Neutrophil (primary cell): ENCODE results near the gene TTLL3.

Experiments
- H3K27ac ChIP-seq: fragments of 200-600 bp; sonication (generic); 2 replicates; pipeline ENCODE4 v1.5.1; 2016; ENCODE audit warnings: mild to moderate bottlenecking, moderate library complexity
- H3K27me3 ChIP-seq: fragments of 200-600 bp; sonication (generic); 2 replicates; pipeline ENCODE4 v1.6.0; 2016; ENCODE audit warnings: mild to moderate bottlenecking
- H3K36me3 ChIP-seq: fragments of 200-600 bp; sonication (generic); 2 replicates; pipeline ENCODE4 v1.5.1; 2017
- H3K4me1 ChIP-seq, 2 experiments: fragments of 200-600 bp in 1 of 2; sonication (generic) in 1 of 2; 1 replicate in 1 of 2; 2 replicates in 1 of 2; pipeline versions ENCODE4 v1.5.1 to v1.6.1; 2013 to 2016; ENCODE audit warnings: low read depth in 1 of 2, low read length in 1 of 2, mild to moderate bottlenecking in 1 of 2, moderate library complexity in 1 of 2; ENCODE audit not compliant: control insufficient read depth in 1 of 2, insufficient read depth in 1 of 2
- H3K4me3 ChIP-seq, 2 experiments: fragments of 200-600 bp in 1 of 2; sonication (generic) in 1 of 2; 1 replicate in 1 of 2; 2 replicates in 1 of 2; pipeline ENCODE4 v1.5.1; 2013 to 2016; ENCODE audit warnings: low read depth in 1 of 2, low read length in 1 of 2, mild to moderate bottlenecking in 1 of 2, moderate library complexity in 1 of 2
- H3K9me3 ChIP-seq: fragments of 200-600 bp; sonication (generic); 2 replicates; pipeline ENCODE4 v1.5.1; 2016
- TF ChIP-seq, protein P1 (sequence below): fragments of 200-600 bp; sonication (generic); IDR thresholded peaks from 2 replicates; pipeline ENCODE4 v1.5.1; 2016; ENCODE audit warnings: antibody characterized with exemption

TTLL3 gene

DNA sequence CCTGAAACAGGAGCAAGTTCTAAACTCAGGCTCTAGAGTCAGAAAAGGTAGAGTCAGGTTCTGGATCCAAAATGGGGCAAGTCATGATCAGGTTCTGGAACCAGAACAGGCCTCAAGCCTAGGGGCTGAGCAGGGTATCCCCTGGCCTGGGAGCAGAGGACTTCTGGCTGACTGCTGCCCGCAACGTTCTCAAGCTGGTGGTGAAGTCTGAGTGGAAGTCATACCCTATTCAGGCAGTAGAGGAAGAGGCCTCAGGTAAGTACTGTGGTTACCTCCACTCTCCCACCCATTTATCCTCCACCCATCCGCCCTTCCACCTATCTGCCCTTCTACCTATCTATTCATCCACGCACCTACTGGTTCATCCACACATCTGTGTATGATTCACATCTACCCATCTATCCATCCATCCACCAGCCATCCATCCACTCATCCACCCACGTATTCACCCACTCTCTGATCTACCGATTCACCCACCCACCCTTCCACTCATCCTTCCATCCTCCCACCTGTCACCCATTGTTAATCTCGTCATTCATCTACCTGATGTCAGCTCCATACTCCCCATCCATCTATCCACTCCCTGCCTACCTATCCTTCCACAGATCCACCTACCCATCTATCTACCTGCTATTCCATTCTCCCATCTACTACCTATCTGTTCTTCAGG, 8.7 kb downstream of the TTLL3 start:
- TF ChIP-seq, protein P1, sequence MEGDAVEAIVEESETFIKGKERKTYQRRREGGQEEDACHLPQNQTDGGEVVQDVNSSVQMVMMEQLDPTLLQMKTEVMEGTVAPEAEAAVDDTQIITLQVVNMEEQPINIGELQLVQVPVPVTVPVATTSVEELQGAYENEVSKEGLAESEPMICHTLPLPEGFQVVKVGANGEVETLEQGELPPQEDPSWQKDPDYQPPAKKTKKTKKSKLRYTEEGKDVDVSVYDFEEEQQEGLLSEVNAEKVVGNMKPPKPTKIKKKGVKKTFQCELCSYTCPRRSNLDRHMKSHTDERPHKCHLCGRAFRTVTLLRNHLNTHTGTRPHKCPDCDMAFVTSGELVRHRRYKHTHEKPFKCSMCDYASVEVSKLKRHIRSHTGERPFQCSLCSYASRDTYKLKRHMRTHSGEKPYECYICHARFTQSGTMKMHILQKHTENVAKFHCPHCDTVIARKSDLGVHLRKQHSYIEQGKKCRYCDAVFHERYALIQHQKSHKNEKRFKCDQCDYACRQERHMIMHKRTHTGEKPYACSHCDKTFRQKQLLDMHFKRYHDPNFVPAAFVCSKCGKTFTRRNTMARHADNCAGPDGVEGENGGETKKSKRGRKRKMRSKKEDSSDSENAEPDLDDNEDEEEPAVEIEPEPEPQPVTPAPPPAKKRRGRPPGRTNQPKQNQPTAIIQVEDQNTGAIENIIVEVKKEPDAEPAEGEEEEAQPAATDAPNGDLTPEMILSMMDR, result no peak
- H3K4me1 ChIP-seq, result no peaks in the 10 kb centered on the region
- no peak overlapping the region for H3K27ac ChIP-seq
- H3K27me3 ChIP-seq, result no peaks in the 10 kb centered on the region
- H3K9me3 ChIP-seq, result no peaks in the 10 kb centered on the region
- H3K36me3 ChIP-seq, result peaks cover 84% of the 10 kb centered on the region
- no peak overlapping the region for H3K4me3 ChIP-seq

DNA sequence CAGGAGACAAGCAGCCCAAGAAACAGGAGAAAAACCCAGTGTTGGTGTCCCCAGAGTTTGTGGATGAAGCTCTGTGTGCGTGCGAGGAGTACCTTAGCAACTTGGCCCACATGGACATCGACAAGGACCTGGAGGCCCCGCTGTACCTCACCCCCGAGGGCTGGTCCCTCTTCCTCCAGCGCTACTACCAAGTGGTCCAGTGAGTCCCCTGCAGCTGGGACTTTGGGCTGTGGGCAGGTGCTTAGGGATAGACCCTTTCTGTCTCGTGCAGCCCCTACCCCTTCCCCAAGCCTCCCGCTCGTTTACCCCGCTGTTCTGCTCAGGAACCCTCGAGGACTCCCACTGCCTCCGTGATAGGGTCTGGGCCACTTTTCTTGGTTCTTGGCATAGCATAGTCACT, 10.5 kb downstream of the TTLL3 start:
- Histone ChIP-seq H3K4me1 (no peaks in the 10 kb centered on the region), H3K9me3 (no peaks in the 10 kb centered on the region), H3K27ac (no peak overlapping the region), H3K4me3 (no peak overlapping the region), H3K36me3 (peaks cover 78% of the 10 kb centered on the region), H3K27me3 (no peaks in the 10 kb centered on the region)
- TF ChIP-seq, protein P1, result no peak

DNA sequence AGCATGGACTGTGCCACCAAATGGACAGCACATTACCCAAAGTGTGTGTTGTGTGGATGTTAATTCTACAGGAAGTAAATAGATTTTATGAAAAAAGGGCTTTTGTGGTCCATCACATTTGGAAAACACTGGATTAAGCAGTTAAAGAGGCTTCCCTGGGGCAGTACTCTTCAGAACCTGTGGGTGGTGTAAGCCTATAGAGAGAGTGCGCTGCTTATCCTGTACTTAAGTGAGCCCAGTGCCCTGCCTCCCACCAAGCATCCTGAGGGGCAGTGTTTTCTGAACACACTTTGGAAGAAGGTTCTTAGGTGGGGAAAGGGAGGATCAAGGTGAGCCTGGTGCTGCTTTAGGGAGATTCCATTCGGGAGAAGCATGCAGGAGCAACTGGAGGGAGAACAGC, 10.9 kb downstream of the TTLL3 start:
- TF ChIP-seq, protein P1, result no peak
- Histone ChIP-seq H3K36me3 (peaks cover 78% of the 10 kb centered on the region), H3K4me1 (no peaks in the 10 kb centered on the region), H3K4me3 (no peak overlapping the region), H3K27ac (no peak overlapping the region), H3K9me3 (no peaks in the 10 kb centered on the region), H3K27me3 (no peaks in the 10 kb centered on the region)

DNA sequence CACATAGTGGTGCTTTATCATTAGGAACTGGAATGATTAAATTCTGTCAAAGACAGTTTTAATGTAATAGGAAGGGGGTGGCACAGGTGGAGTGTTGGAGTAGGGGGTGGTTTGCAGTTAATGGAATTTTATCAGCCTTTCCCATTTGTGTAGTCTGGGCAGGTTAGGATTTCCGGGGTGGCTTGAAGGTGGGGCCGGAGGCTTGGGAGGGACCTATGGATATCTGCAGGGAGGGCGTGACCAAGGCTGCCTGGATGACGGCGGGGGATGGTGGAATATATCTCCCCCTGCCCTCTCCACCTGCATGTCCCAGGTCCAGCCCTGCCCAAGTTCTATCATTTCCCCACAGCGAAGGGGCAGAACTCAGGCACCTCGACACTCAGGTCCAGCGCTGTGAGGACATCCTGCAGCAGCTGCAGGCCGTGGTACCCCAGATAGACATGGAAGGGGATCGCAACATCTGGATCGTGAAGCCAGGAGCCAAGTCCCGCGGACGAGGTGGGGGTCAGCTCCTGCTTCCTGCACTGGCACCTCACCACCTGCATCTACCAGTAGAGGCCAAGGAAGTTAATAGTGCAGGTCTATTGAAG, 15.5 kb downstream of the TTLL3 start:
- H3K36me3 ChIP-seq, result peaks cover 76% of the 10 kb centered on the region
- no peaks in the 10 kb centered on the region for H3K27me3 ChIP-seq
- no peak overlapping the region for H3K27ac ChIP-seq
- TF ChIP-seq, protein P1, result no peak
- H3K9me3 ChIP-seq, result no peaks in the 10 kb centered on the region
- no peaks in the 10 kb centered on the region for H3K4me1 ChIP-seq
- H3K4me3 ChIP-seq, result no peak overlapping the region

DNA sequence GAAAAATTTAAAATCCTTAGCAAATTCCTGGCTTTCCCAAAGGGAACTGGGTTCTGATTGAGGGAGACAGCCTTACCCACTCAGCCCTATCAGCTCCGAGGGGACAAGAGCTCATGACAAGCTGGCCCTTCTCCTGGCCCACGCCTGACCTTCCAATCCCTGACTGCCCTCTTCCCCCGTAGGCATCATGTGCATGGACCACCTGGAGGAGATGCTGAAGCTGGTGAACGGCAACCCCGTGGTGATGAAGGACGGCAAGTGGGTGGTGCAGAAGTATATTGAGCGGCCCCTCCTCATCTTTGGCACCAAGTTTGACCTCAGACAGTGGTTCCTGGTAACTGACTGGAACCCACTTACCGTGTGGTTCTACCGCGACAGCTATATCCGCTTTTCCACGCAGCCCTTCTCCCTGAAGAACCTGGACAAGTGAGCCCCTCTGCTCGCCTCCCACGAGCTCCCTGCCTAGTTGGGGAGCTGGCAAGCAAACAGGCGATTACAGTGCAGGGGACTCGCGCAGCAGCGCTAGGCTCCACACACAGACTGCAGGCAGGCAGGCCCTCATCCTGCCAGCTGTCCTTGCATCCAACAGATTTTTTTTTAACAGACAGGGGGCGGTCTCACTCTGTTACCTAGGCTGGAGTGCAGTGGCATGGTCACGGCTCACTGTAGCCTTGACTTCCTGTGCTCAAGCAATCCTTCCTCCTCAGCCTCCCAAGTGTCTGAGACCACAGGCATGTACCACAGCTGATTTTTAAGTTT, 16.9 kb downstream of the TTLL3 start:
- Histone ChIP-seq H3K36me3 (peaks cover 78% of the 10 kb centered on the region), H3K4me1 (no peaks in the 10 kb centered on the region), H3K27ac (no peak overlapping the region), H3K4me3 (no peak overlapping the region), H3K9me3 (no peaks in the 10 kb centered on the region), H3K27me3 (no peaks in the 10 kb centered on the region)
- TF ChIP-seq, protein P1, result no peak
